Measurements from ENCODE around the gene ADGRF1.

ADGRF1 gene

GRCh38 chr6:46998436-46999017 lies 43.6 kb downstream of the ADGRF1 start:
- Histone ChIP-seq H4K20me1 (ENCODE audit: control insufficient read depth, insufficient read depth, low read depth, low read length) (no peaks in the 10 kb centered on the region), H3K9me3 (ENCODE audit: control insufficient read depth, insufficient read depth, low read length) (no peaks in the 10 kb centered on the region), H3K9me2 (replicated peaks; ENCODE audit: control insufficient read depth, low read length) (no peaks in the 10 kb centered on the region), H3K79me2 (ENCODE audit: control insufficient read depth, low read length) (no peaks in the 10 kb centered on the region), H3K36me3 (ENCODE audit: control insufficient read depth, low read length) (no peaks in the 10 kb centered on the region), H3K4me3 (ENCODE audit: low read length) (no peak overlapping the region), H3K27ac (ENCODE audit: low read depth, low read length) (no peak overlapping the region), H3F3A (ENCODE audit: control insufficient read depth, insufficient read depth) (no peaks in the 10 kb centered on the region), H3K4me1 (ENCODE audit: control insufficient read depth, low read length) (no peaks in the 10 kb centered on the region), H3K4me2 (ENCODE audit: low read length) (no peak overlapping the region), H3K27me3 (ENCODE audit: control insufficient read depth, low read length) (no peaks in the 10 kb centered on the region)
- TF ChIP-seq EZH2phosphoT487 (IDR thresholded peaks at IDR 0.05; ENCODE audit: borderline replicate concordance, low read length) = no peak
- TF ChIP-seq, protein P1, sequence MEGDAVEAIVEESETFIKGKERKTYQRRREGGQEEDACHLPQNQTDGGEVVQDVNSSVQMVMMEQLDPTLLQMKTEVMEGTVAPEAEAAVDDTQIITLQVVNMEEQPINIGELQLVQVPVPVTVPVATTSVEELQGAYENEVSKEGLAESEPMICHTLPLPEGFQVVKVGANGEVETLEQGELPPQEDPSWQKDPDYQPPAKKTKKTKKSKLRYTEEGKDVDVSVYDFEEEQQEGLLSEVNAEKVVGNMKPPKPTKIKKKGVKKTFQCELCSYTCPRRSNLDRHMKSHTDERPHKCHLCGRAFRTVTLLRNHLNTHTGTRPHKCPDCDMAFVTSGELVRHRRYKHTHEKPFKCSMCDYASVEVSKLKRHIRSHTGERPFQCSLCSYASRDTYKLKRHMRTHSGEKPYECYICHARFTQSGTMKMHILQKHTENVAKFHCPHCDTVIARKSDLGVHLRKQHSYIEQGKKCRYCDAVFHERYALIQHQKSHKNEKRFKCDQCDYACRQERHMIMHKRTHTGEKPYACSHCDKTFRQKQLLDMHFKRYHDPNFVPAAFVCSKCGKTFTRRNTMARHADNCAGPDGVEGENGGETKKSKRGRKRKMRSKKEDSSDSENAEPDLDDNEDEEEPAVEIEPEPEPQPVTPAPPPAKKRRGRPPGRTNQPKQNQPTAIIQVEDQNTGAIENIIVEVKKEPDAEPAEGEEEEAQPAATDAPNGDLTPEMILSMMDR (IDR thresholded peaks at IDR 0.05; ENCODE audit: low read depth, low read length, poor library complexity, severe bottlenecking) = no peak

- Histone ChIP-seq H4K20me1 (ENCODE audit: control insufficient read depth, insufficient read depth, low read depth, low read length) (no peaks in the 10 kb centered on the region), H3K4me1 (ENCODE audit: control insufficient read depth, low read length) (no peaks in the 10 kb centered on the region), H3K27me3 (ENCODE audit: control insufficient read depth, low read length) (no peaks in the 10 kb centered on the region), H3K4me3 (ENCODE audit: low read length) (no peak overlapping the region), H3K36me3 (ENCODE audit: control insufficient read depth, low read length) (no peaks in the 10 kb centered on the region), H3K79me2 (ENCODE audit: control insufficient read depth, low read length) (no peaks in the 10 kb centered on the region), H3K9me2 (replicated peaks; ENCODE audit: control insufficient read depth, low read length) (no peaks in the 10 kb centered on the region), H3F3A (ENCODE audit: control insufficient read depth, insufficient read depth) (no peaks in the 10 kb centered on the region), H3K27ac (ENCODE audit: low read depth, low read length) (no peak overlapping the region), H3K4me2 (ENCODE audit: low read length) (no peak overlapping the region), H3K9me3 (ENCODE audit: control insufficient read depth, insufficient read depth, low read length) (no peaks in the 10 kb centered on the region)
- TF ChIP-seq, protein P1 (IDR thresholded peaks at IDR 0.05; ENCODE audit: low read depth, low read length, poor library complexity, severe bottlenecking) = no peak
- no peak for TF ChIP-seq EZH2phosphoT487 (IDR thresholded peaks at IDR 0.05; ENCODE audit: borderline replicate concordance, low read length)
These were observed 44.5 kb downstream of the ADGRF1 start for GRCh38 chr6:46997646-46998045.

GRCh38 chr6:46996860-46997641 lies 45.1 kb downstream of the ADGRF1 start:
- Histone ChIP-seq H3K27me3 (ENCODE audit: control insufficient read depth, low read length) (no peaks in the 10 kb centered on the region), H3K27ac (ENCODE audit: low read depth, low read length) (no peak overlapping the region), H3K9me3 (ENCODE audit: control insufficient read depth, insufficient read depth, low read length) (no peaks in the 10 kb centered on the region), H3K9me2 (replicated peaks; ENCODE audit: control insufficient read depth, low read length) (no peaks in the 10 kb centered on the region), H3F3A (ENCODE audit: control insufficient read depth, insufficient read depth) (no peaks in the 10 kb centered on the region), H3K36me3 (ENCODE audit: control insufficient read depth, low read length) (no peaks in the 10 kb centered on the region), H4K20me1 (ENCODE audit: control insufficient read depth, insufficient read depth, low read depth, low read length) (no peaks in the 10 kb centered on the region), H3K4me1 (ENCODE audit: control insufficient read depth, low read length) (no peaks in the 10 kb centered on the region), H3K4me3 (ENCODE audit: low read length) (no peak overlapping the region), H3K79me2 (ENCODE audit: control insufficient read depth, low read length) (no peaks in the 10 kb centered on the region), H3K4me2 (ENCODE audit: low read length) (no peak overlapping the region)
- TF ChIP-seq, protein P1 (IDR thresholded peaks at IDR 0.05; ENCODE audit: low read depth, low read length, poor library complexity, severe bottlenecking) = no peak

Measured in DOHH2 (cell line).